ENCODE results near the gene USP7.

GRCh38 chr16:8887431-8887765 lies 76.3 kb downstream of the USP7 start:
- TF ChIP-seq CTCF (IDR thresholded peaks at IDR 0.05), result no peak
- TF ChIP-seq POLR2AphosphoS5 (IDR thresholded peaks at IDR 0.05), result no peak
- TF ChIP-seq POLR2A (IDR thresholded peaks at IDR 0.05), result no peak

Data from breast epithelium (tissue), 3 donors.